HEK293 (cell line): ENCODE data around the gene SSTR4.

Experiments used
- CTCF ChIA-PET: fragments of 350-600 bp; formaldehyde crosslinking; extraction: SDS; loops from one replicate; lab custom pipeline; 2021; ENCODE audit warnings: antibody characterized with exemption; lab: Yijun Ruan, JAX
- POLR2A ChIA-PET: fragments of 300-600 bp; formaldehyde crosslinking; extraction: SDS; loops from one replicate; lab custom pipeline; 2020; ENCODE audit warnings: antibody characterized with exemption, inconsistent platforms; lab: Yijun Ruan, JAX
- H3K27ac ChIP-seq: fragments of 200-500 bp; sonication (Bioruptor generic); 2 replicates; pipeline ENCODE4 v1.5.1; 2014; ENCODE audit warnings: low read depth, low read length, control low read depth, inconsistent platforms; ENCODE audit errors: extremely low read depth
- H3K36me3 ChIP-seq, 2 experiments: fragments of 200-500 bp in 1 of 2; sonication (Bioruptor generic) in 1 of 2; 1 replicate in 1 of 2; 2 replicates in 1 of 2; pipeline ENCODE4 v1.5.1; 2014 to 2017; ENCODE audit warnings: inconsistent platforms in 2 of 2, low read length in 2 of 2; ENCODE audit not compliant: control insufficient read depth in 2 of 2, insufficient read depth in 1 of 2
- H3K4me1 ChIP-seq: fragments of 200-500 bp; sonication (Bioruptor generic); 2 replicates; pipeline ENCODE4 v1.5.1; 2014; ENCODE audit warnings: mild to moderate bottlenecking, low read length, inconsistent platforms; ENCODE audit not compliant: control insufficient read depth, insufficient read depth
- H3K4me3 ChIP-seq: 2 replicates; pipeline ENCODE4 v1.5.1; 2011; ENCODE audit warnings: low read depth, mild to moderate bottlenecking, control low read depth, low read length, moderate library complexity
- H3K9me3 ChIP-seq: fragments of 200-500 bp; sonication (Bioruptor generic); 2 replicates; pipeline ENCODE4 v1.5.1; 2014; ENCODE audit warnings: low read depth, low read length, inconsistent platforms; ENCODE audit not compliant: control insufficient read depth, insufficient read depth
- HIC1 ChIP-seq: fragments of 450-650 bp; formaldehyde crosslinking; IDR thresholded peaks from 2 replicates; pipeline ENCODE4 v1.5.1; 2016; ENCODE audit warnings: missing biosample characterization, missing genetic modification characterization
- MZF1 ChIP-seq: fragments of 450-650 bp; formaldehyde crosslinking; IDR thresholded peaks from 2 replicates; pipeline ENCODE4 v1.5.1; 2017; ENCODE audit warnings: missing biosample characterization, missing genetic modification characterization, borderline replicate concordance
- OSR2 ChIP-seq: fragments of 450-650 bp; formaldehyde crosslinking; IDR thresholded peaks from 2 replicates; pipeline ENCODE4 v1.5.1; 2016; ENCODE audit warnings: missing biosample characterization, missing genetic modification characterization
- REPIN1 ChIP-seq: fragments of 450-650 bp; formaldehyde crosslinking; IDR thresholded peaks from 2 replicates; pipeline ENCODE4 v1.5.1; 2017; ENCODE audit warnings: missing biosample characterization, missing genetic modification characterization, low read depth
- TRIM28 ChIP-seq: IDR thresholded peaks from 2 replicates; pipeline ENCODE4 v1.6.1; 2011; ENCODE audit warnings: low read length, control low read depth, borderline replicate concordance
- YY1 ChIP-seq: fragments of 450-650 bp; formaldehyde crosslinking; IDR thresholded peaks from 2 replicates; pipeline ENCODE4 v1.5.1; 2018; ENCODE audit warnings: missing biosample characterization, missing genetic modification characterization
- ZNF146 ChIP-seq: fragments of 450-650 bp; formaldehyde crosslinking; IDR thresholded peaks from 2 replicates; pipeline ENCODE4 v1.5.1; 2016; ENCODE audit warnings: missing biosample characterization, missing genetic modification characterization
- ZNF157 ChIP-seq: fragments of 450-650 bp; formaldehyde crosslinking; IDR thresholded peaks from 2 replicates; pipeline ENCODE4 v1.5.1; 2016; ENCODE audit warnings: missing biosample characterization, missing genetic modification characterization
- ZNF211 ChIP-seq: fragments of 450-650 bp; formaldehyde crosslinking; IDR thresholded peaks from 2 replicates; pipeline ENCODE4 v1.5.1; 2016; ENCODE audit warnings: low read depth, missing biosample characterization, missing genetic modification characterization
- ZNF214 ChIP-seq: fragments of 450-650 bp; formaldehyde crosslinking; IDR thresholded peaks from 2 replicates; pipeline ENCODE4 v1.5.1; 2017; ENCODE audit warnings: missing biosample characterization, mild to moderate bottlenecking, missing genetic modification characterization, borderline replicate concordance
- ZNF221 ChIP-seq: fragments of 450-650 bp; formaldehyde crosslinking; IDR thresholded peaks from 2 replicates; pipeline ENCODE4 v1.5.1; 2017; ENCODE audit warnings: missing biosample characterization, missing genetic modification characterization, borderline replicate concordance
- ZNF324 ChIP-seq: fragments of 450-650 bp; formaldehyde crosslinking; IDR thresholded peaks from 2 replicates; pipeline ENCODE4 v1.5.1; 2016; ENCODE audit warnings: missing biosample characterization, missing genetic modification characterization
- ZNF473 ChIP-seq: fragments of 450-650 bp; formaldehyde crosslinking; IDR thresholded peaks from 2 replicates; pipeline ENCODE4 v1.5.1; 2017; ENCODE audit warnings: missing biosample characterization, missing genetic modification characterization
- ZNF747 ChIP-seq: fragments of 450-650 bp; formaldehyde crosslinking; IDR thresholded peaks from 2 replicates; pipeline ENCODE4 v1.5.1; 2016; ENCODE audit warnings: missing biosample characterization, missing genetic modification characterization
- ZNF785 ChIP-seq: fragments of 450-650 bp; formaldehyde crosslinking; IDR thresholded peaks from 2 replicates; pipeline ENCODE4 v1.5.1; 2016; ENCODE audit warnings: missing biosample characterization, missing genetic modification characterization
- ZNF792 ChIP-seq: fragments of 450-650 bp; formaldehyde crosslinking; IDR thresholded peaks from 2 replicates; pipeline ENCODE4 v1.5.1; 2016; ENCODE audit warnings: missing biosample characterization, missing genetic modification characterization
- ZSCAN23 ChIP-seq: fragments of 450-650 bp; formaldehyde crosslinking; IDR thresholded peaks from 2 replicates; pipeline ENCODE4 v1.5.1; 2016; ENCODE audit warnings: missing biosample characterization, missing genetic modification characterization
- TF ChIP-seq, protein P1 (sequence below): fragments of 450-650 bp; formaldehyde crosslinking; IDR thresholded peaks from 2 replicates; pipeline ENCODE4 v1.5.1; 2016; ENCODE audit warnings: missing biosample characterization, missing genetic modification characterization
- TF ChIP-seq, protein P2 (sequence below): fragments of 450-650 bp; formaldehyde crosslinking; IDR thresholded peaks from 2 replicates; pipeline ENCODE4 v1.5.1; 2016; ENCODE audit warnings: missing biosample characterization, missing genetic modification characterization
- TF ChIP-seq, protein P3 (sequence below): fragments of 450-650 bp; IDR thresholded peaks from 2 replicates; pipeline ENCODE4 v1.5.1; 2018; ENCODE audit warnings: missing biosample characterization, missing genetic modification characterization

SSTR4 gene

GRCh38 chr20:23061734-23062561 is 26.8 kb downstream of the SSTR4 start:
- no peaks in the 10 kb centered on the region for H3K36me3 ChIP-seq

DNA sequence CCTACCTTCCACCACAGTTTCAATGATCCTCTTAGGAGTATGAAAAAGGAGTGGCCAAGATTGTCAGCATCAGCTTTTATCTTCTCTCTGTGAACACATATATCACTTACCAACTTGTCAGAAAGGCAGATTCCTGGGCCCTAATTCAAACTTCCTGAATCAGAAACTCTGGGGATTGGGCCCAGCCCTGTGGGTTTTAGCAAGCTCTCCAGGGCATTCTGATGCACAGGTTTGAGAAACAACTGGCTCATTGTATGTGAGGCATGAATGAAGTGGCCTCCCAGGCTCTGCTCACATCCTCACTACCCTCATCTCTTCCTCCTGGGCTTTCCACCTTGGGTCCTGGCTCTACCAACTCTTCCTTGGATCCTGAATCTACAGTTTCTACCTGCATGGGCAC is 27.5 kb downstream of the SSTR4 start:
- no peaks in the 10 kb centered on the region for H3K36me3 ChIP-seq
- TF ChIP-seq TRIM28, result no peak
- TF ChIP-seq ZNF324 (tag by site-specific recombination), result no peak
- TF ChIP-seq ZNF792 (tag by site-specific recombination), result no peak
- TF ChIP-seq, protein P1, sequence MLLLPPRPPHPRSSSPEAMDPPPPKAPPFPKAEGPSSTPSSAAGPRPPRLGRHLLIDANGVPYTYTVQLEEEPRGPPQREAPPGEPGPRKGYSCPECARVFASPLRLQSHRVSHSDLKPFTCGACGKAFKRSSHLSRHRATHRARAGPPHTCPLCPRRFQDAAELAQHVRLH (tag by site-specific recombination), result no peak
- no peak for TF ChIP-seq ZNF473 (tag by site-specific recombination)
- no peak for TF ChIP-seq ZNF214 (tag by site-specific recombination)
- TF ChIP-seq ZNF747 (tag by site-specific recombination), result no peak
- TF ChIP-seq REPIN1 (tag by site-specific recombination), result no peak
- TF ChIP-seq YY1, result no peak
- TF ChIP-seq MZF1 (tag by site-specific recombination), result no peak
- TF ChIP-seq ZNF211, result no peak
- no peak for TF ChIP-seq OSR2
- no peak for TF ChIP-seq ZNF785 (tag by site-specific recombination)
- TF ChIP-seq ZSCAN23 (tag by site-specific recombination), result no peak
- no peak for TF ChIP-seq ZNF157
- TF ChIP-seq, protein P2, sequence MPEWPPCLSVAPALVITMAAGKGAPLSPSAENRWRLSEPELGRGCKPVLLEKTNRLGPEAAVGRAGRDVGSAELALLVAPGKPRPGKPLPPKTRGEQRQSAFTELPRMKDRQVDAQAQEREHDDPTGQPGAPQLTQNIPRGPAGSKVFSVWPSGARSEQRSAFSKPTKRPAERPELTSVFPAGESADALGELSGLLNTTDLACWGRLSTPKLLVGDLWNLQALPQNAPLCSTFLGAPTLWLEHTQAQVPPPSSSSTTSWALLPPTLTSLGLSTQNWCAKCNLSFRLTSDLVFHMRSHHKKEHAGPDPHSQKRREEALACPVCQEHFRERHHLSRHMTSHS (tag by site-specific recombination), result no peak
- TF ChIP-seq, all 188 proteins: peak for 0
- ChIA-PET POLR2A (no interaction called here), CTCF (interaction anchor here (0.5 to 3.4 kb wide), 9 partner anchors 11 to 721 kb away, joined by 3 to 15 read pairs (median 4); no protein-coding TSS in a partner anchor)
- Histone ChIP-seq H3K4me3 (no peak overlapping the region), H3K9me3 (no peaks in the 10 kb centered on the region), H3K27ac (no peak overlapping the region), H3K4me1 (peaks cover 5% of the 10 kb centered on the region; the same call in 1 of the 2 replicates)

More at GRCh38 chr20:23061734-23062561, 26.8 kb downstream of the SSTR4 start:
- Histone ChIP-seq H3K4me3 (no peak overlapping the region), H3K9me3 (no peaks in the 10 kb centered on the region), H3K4me1 (peaks cover 5% of the 10 kb centered on the region; the same call in 1 of the 2 replicates), H3K27ac (no peak overlapping the region)
- TF ChIP-seq, protein P3, sequence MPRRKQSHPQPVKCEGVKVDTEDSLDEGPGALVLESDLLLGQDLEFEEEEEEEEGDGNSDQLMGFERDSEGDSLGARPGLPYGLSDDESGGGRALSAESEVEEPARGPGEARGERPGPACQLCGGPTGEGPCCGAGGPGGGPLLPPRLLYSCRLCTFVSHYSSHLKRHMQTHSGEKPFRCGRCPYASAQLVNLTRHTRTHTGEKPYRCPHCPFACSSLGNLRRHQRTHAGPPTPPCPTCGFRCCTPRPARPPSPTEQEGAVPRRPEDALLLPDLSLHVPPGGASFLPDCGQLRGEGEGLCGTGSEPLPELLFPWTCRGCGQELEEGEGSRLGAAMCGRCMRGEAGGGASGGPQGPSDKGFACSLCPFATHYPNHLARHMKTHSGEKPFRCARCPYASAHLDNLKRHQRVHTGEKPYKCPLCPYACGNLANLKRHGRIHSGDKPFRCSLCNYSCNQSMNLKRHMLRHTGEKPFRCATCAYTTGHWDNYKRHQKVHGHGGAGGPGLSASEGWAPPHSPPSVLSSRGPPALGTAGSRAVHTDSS (tag by site-specific recombination), result no peak
- TF ChIP-seq ZNF146 (tag by site-specific recombination) (no peak), HIC1 (tag by site-specific recombination) (no peak), ZNF221 (tag by site-specific recombination) (no peak)
- ChIA-PET CTCF (interaction anchor here (0.7 to 3.4 kb wide), 7 partner anchors 10 to 366 kb away, joined by 3 to 15 read pairs (median 4); no protein-coding TSS in a partner anchor), POLR2A (no interaction called here)
